Measurements from ENCODE around the gene SRMS.

Gene SRMS

GRCh38 chr20:63538204-63539091 is 9.1 kb downstream of the SRMS start:
- TF ChIP-seq CTCF (IDR thresholded peaks at IDR 0.05; ENCODE audit: insufficient read depth, low read depth, low read length, missing control alignments), result no peak
- H3K4me3 ChIP-seq (ENCODE audit: low read depth, low read length), result peak overlapping the region; percentile 21
- peak; percentile 63 for DNase-seq (ENCODE audit: low read depth)

DNA sequence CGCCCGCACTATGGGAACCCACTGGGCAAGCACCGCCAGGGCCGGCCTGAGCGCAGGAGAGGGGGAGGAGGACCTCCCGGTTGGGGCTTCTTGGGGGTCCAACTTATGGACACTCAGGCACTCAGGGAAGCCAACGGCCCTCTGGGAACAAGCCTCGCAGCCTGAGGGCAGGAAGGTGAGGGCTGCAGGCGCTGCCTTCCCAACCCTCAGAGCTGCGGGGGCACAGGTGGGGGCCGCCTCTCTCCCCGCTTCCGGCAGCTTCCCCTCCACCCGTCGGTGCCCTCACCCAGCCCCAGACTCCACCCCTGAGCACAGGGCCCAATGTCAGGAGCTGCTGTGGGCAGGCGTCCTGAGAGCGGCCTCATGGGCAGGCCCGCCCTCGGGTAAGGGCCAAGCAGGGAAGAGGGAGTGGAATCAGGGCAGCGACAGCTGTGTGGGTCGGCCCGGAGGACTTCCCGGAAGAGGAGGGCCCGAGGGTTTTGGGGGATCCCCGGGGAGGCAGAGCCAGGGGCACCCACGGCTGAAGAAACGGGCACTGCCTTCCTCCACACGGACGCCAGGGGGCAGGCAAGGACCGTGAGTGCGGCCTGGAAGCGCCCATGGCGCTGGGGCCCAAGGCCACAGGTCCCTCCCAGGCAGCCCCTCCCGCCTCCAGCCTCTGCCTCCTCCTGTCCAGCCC is 9.9 kb downstream of the SRMS start:
- DNase-seq (ENCODE audit: low read depth), result peak; percentile 99
- H3K4me3 ChIP-seq (ENCODE audit: low read depth, low read length), result peak overlapping the region; percentile 59
- peak; percentile 97 for TF ChIP-seq CTCF (IDR thresholded peaks at IDR 0.05; ENCODE audit: insufficient read depth, low read depth, low read length, missing control alignments)

GRCh38 chr20:63536997-63537524 is 10.5 kb downstream of the SRMS start, which contains the start of gene PTK6:
Gene PTK6 (minus strand): TSS chr20:63537376. CDS start chr20:63537314, 62 bp downstream.
- no peak for TF ChIP-seq CTCF (IDR thresholded peaks at IDR 0.05; ENCODE audit: insufficient read depth, low read depth, low read length, missing control alignments)
- peak; percentile 72 for DNase-seq (ENCODE audit: low read depth)
- peak within 1 kb of the TSS; percentile 59 for H3K4me3 ChIP-seq (ENCODE audit: low read depth, low read length)

DNA sequence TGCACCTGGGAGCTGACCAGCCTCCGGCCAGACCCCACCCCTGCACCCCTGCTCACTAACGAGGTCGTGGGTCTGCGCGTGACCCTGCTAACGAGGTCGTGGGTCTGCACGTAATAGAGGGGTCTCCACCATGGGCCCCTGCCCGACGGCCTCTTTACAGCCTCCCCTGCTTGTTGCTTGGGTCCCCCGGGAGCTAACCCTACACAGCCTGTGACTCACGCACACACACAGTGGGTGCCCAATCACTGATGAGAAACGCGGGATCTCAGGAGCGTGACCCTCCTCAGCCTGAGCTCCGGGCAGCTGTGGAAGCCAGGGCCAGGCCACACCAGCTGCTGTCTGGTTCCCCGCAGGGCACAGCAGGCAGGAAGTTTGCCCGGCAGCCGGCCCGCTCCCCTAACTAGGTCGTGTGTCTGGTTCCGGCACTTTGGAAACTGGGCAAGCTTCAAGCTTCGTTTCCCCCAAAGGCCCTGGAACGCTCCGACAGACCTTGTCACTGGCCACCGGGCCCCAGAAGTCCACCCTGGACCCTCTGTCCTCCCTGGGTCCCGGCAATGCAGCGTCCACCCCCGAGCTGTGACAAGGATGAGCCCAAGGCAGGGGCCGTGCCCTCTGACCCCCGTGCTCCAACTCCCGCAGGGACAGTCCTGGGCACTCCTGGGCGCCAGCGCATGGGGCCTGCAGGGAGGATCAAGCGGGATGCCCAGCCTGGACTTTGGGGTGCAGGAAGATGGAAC is 11.1 kb downstream of the SRMS start:
- TF ChIP-seq CTCF (IDR thresholded peaks at IDR 0.05; ENCODE audit: insufficient read depth, low read depth, low read length, missing control alignments), result no peak
- H3K4me3 ChIP-seq (ENCODE audit: low read depth, low read length), result peak overlapping the region; percentile 59
- no peak for DNase-seq (ENCODE audit: low read depth)

GRCh38 chr20:63534831-63535651 is 12.5 kb downstream of the SRMS start:
- DNase-seq (ENCODE audit: low read depth), result no peak
- no peak overlapping the region for H3K4me3 ChIP-seq (ENCODE audit: low read depth, low read length)
- no peak for TF ChIP-seq CTCF (IDR thresholded peaks at IDR 0.05; ENCODE audit: insufficient read depth, low read depth, low read length, missing control alignments)

- TF ChIP-seq CTCF (IDR thresholded peaks at IDR 0.05; ENCODE audit: insufficient read depth, low read depth, low read length, missing control alignments), result no peak
- no peak for DNase-seq (ENCODE audit: low read depth)
- H3K4me3 ChIP-seq (ENCODE audit: low read depth, low read length), result no peak overlapping the region
Measured at GRCh38 chr20:63534427-63534830, 13.1 kb downstream of the SRMS start.

Data from GM12865 (cell line).